Colonic mucosa (tissue), 4 donors: ENCODE data around the gene OR11H6. TPM values are rescaled to one million over a fixed set of nuclear protein-coding genes. Genes with fewer than 3 reads are reported as not detected.
"Not testable (repeated sequence)": the region's sequence is repeated elsewhere in the genome, so short reads cannot be mapped to it uniquely, and the experiment has no call there.

Source experiments
- DNase-seq: peaks from one replicate; pipeline ENCODE4 v3.0.0-alpha.2; 2020
- H3K27ac ChIP-seq: fragments of 200-600 bp; one replicate; pipeline ENCODE4 v1.8.0; 2021
- H3K27me3 ChIP-seq: fragments of 200-600 bp; one replicate; pipeline ENCODE4 v1.8.0; 2021
- H3K36me3 ChIP-seq: fragments of 200-600 bp; one replicate; pipeline ENCODE4 v1.8.0; 2021
- H3K4me1 ChIP-seq: fragments of 200-600 bp; one replicate; pipeline ENCODE4 v1.8.0; 2021; ENCODE audit warnings: mild to moderate bottlenecking
- H3K4me3 ChIP-seq: fragments of 200-600 bp; one replicate; pipeline ENCODE4 v1.8.0; 2021
- H3K9ac ChIP-seq, 2 donors: one replicate each; pipeline ENCODE4 v1.7.0; 2013; ENCODE audit warnings: control low read depth in 2 of 2, low read depth in 2 of 2, low read length in 2 of 2
- H3K9me3 ChIP-seq: fragments of 200-600 bp; one replicate; pipeline ENCODE4 v1.8.0; 2021
- intact Hi-C: fragments of 100-400 bp; cut with DNase I; formaldehyde crosslinking; loops from one replicate; pipeline ENCODE4 v1.14.1; 2022
- total RNA-seq, 2 donors: library from RNA; stranded (reverse); fragmentation: NEBNext Ultra II Directional in 1 of 2; extraction: Animal tissue kit (Norgen Biotek cat#: 25700) in 1 of 2; gene quantifications; one replicate each; pipeline ENCODE4 v1.2.1, GENCODE V29; 2021
- TF ChIP-seq, protein P1 (sequence below): fragments of 200-600 bp; IDR thresholded peaks from one replicate; pipeline ENCODE4 v1.8.0; 2022; ENCODE audit warnings: antibody characterized with exemption, mild to moderate bottlenecking
- donor health status: healthy.
- donor health status: DM: no; HTN: no; CAD: no.
- donor health status: DM: no; HTN: no; CAD: no.

Gene OR11H6
- total RNA-seq, 2 donors from 2014 or later = not detected

- no peak overlapping the region for H3K9ac ChIP-seq
- no peaks in the 10 kb centered on the region for H3K27me3 ChIP-seq
- TF ChIP-seq, protein P1, sequence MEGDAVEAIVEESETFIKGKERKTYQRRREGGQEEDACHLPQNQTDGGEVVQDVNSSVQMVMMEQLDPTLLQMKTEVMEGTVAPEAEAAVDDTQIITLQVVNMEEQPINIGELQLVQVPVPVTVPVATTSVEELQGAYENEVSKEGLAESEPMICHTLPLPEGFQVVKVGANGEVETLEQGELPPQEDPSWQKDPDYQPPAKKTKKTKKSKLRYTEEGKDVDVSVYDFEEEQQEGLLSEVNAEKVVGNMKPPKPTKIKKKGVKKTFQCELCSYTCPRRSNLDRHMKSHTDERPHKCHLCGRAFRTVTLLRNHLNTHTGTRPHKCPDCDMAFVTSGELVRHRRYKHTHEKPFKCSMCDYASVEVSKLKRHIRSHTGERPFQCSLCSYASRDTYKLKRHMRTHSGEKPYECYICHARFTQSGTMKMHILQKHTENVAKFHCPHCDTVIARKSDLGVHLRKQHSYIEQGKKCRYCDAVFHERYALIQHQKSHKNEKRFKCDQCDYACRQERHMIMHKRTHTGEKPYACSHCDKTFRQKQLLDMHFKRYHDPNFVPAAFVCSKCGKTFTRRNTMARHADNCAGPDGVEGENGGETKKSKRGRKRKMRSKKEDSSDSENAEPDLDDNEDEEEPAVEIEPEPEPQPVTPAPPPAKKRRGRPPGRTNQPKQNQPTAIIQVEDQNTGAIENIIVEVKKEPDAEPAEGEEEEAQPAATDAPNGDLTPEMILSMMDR = no peak
- intact Hi-C loops = no loop called here
- H3K27ac ChIP-seq = no peak overlapping the region
- no peaks in the 10 kb centered on the region for H3K9me3 ChIP-seq
- DNase-seq = no peak
- H3K36me3 ChIP-seq = no peaks in the 10 kb centered on the region
- no peak overlapping the region for H3K4me3 ChIP-seq
- H3K4me1 ChIP-seq = no peaks in the 10 kb centered on the region
These were observed 43.0 kb upstream of the OR11H6 start for GRCh38 chr14:20180486-20180885.

- H3K27me3 ChIP-seq = no peaks in the 10 kb centered on the region
- DNase-seq = no peak
- TF ChIP-seq, protein P1 = no peak
- no peaks in the 10 kb centered on the region for H3K36me3 ChIP-seq
- no peak overlapping the region for H3K4me3 ChIP-seq
- intact Hi-C loops = no loop called here
- H3K9me3 ChIP-seq = no peaks in the 10 kb centered on the region
- H3K27ac ChIP-seq = no peak overlapping the region
- no peaks in the 10 kb centered on the region for H3K4me1 ChIP-seq
- H3K9ac ChIP-seq = no peak overlapping the region
These were observed 39.3 kb upstream of the OR11H6 start for GRCh38 chr14:20184181-20184580.

GRCh38 chr14:20190596-20190995 lies 32.9 kb upstream of the OR11H6 start, which contains the start of gene OR11G2:
OR11G2 (plus strand) TSS chr14:20190896; CDS start chr14:20197438, 6,542 bp downstream.
- H3K9me3 ChIP-seq = no peaks in the 10 kb centered on the region
- no peaks in the 10 kb centered on the region for H3K4me1 ChIP-seq
- H3K27me3 ChIP-seq = no peaks in the 10 kb centered on the region
- no peaks in the 10 kb centered on the region for H3K36me3 ChIP-seq
- H3K4me3 ChIP-seq = no peak within 1 kb of the TSS
- DNase-seq = no peak
- H3K27ac ChIP-seq = no peak within 1 kb of the TSS
- intact Hi-C loops = no loop called here
- no peak within 1 kb of the TSS for H3K9ac ChIP-seq
- TF ChIP-seq, protein P1 = no peak

DNA sequence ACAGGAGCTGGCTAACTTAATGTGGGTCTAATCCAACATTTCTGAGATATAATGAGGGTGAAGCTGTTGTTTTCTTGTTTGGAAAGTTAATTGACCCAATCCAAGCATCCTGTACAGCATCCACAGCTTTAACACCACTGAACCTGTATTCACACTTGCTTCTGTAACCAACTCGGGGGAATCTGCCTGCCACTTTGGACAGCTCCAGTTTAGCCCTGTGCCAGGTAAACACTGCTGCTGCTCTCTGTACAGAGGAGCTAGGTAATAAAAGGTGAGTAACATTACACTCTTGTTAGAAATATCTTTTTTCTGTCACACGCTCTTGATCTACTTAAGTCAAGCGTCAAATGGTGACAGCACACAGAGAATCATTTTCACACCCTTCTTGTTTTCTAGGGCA lies 32.1 kb upstream of the OR11H6 start:
- Histone ChIP-seq H3K9ac (no peak overlapping the region), H3K36me3 (no peaks in the 10 kb centered on the region), H3K9me3 (no peaks in the 10 kb centered on the region), H3K27me3 (no peaks in the 10 kb centered on the region), H3K4me3 (no peak overlapping the region), H3K27ac (no peak overlapping the region), H3K4me1 (no peaks in the 10 kb centered on the region)
- intact Hi-C loops = no loop called here
- TF ChIP-seq, protein P1 = no peak
- DNase-seq = no peak

- H3K27ac ChIP-seq = no peak overlapping the region
- no peak for DNase-seq
- intact Hi-C loops = no loop called here
- TF ChIP-seq, protein P1 = no peak
- H3K27me3 ChIP-seq = no peaks in the 10 kb centered on the region
- no peak overlapping the region for H3K4me3 ChIP-seq
- no peak overlapping the region for H3K9ac ChIP-seq
- H3K9me3 ChIP-seq = no peaks in the 10 kb centered on the region
- no peaks in the 10 kb centered on the region for H3K36me3 ChIP-seq
- H3K4me1 ChIP-seq = no peaks in the 10 kb centered on the region
These were observed 29.4 kb upstream of the OR11H6 start for GRCh38 chr14:20194101-20194500.

GRCh38 chr14:20195170-20195569 lies 28.3 kb upstream of the OR11H6 start:
- H3K4me3 ChIP-seq, H3K36me3 ChIP-seq, H3K27ac ChIP-seq, H3K9me3 ChIP-seq, H3K27me3 ChIP-seq, DNase-seq, H3K4me1 ChIP-seq, H3K9ac ChIP-seq, intact Hi-C loops: not testable (repeated sequence)
